Calu3 (cell line): Measurements from ENCODE around the gene DHX34. TPM values are rescaled to one million over a fixed set of nuclear protein-coding genes. Genes with fewer than 3 reads are reported as not detected.
"Not testable (repeated sequence)": the region's sequence is repeated elsewhere in the genome, so short reads cannot be mapped to it uniquely, and the experiment has no call there.

Experiments
- BruUV-seq: library from RNA; stranded (reverse); fragments of 400-500 nt; replicated peaks from 2 replicates; lab custom pipeline; 2021; lab: Mats Ljungman, UMichigan
- CTCF ChIA-PET: fragments of 300-600 bp; sonication (Branson Sonifier 250); formaldehyde crosslinking; loops from one replicate; lab custom pipeline; 2022; ENCODE audit warnings: antibody characterized with exemption; lab: Charles Lee
- DNase-seq: peaks from one replicate; pipeline ENCODE4 v3.0.0; 2022
- H3K27ac Mint-ChIP-seq: one replicate; pipeline ENCODE4 v1.8.0; 2022; ENCODE audit warnings: mixed read lengths; ENCODE audit not compliant: unreplicated experiment
- H3K27me3 Mint-ChIP-seq: one replicate; pipeline ENCODE4 v1.8.0; 2022; ENCODE audit warnings: mixed read lengths; ENCODE audit not compliant: unreplicated experiment
- H3K36me3 Mint-ChIP-seq: one replicate; pipeline ENCODE4 v1.8.0; 2022; ENCODE audit warnings: mild to moderate bottlenecking, moderate library complexity, mixed read lengths; ENCODE audit not compliant: insufficient read depth, unreplicated experiment
- H3K4me1 Mint-ChIP-seq: one replicate; pipeline ENCODE4 v1.8.0; 2022; ENCODE audit warnings: mild to moderate bottlenecking, low read depth, mixed read lengths; ENCODE audit not compliant: unreplicated experiment
- H3K4me3 Mint-ChIP-seq: one replicate; pipeline ENCODE4 v1.8.0; 2022; ENCODE audit warnings: mild to moderate bottlenecking, low read depth, moderate library complexity, mixed read lengths; ENCODE audit not compliant: unreplicated experiment
- H3K9me3 Mint-ChIP-seq: one replicate; pipeline ENCODE4 v1.8.0; 2022; ENCODE audit warnings: low read depth, mixed read lengths; ENCODE audit not compliant: unreplicated experiment
- CTCF ChIP-seq: fragments of 200-600 bp; IDR thresholded peaks from one replicate; pipeline ENCODE4 v1.8.0; 2022; ENCODE audit warnings: antibody characterized with exemption; ENCODE audit not compliant: unreplicated experiment
- intact Hi-C: fragments of 100-400 bp; cut with micrococcal nuclease; formaldehyde crosslinking; loops from one replicate; pipeline ENCODE4 v1.10.0; 2022; ENCODE audit not compliant: unreplicated experiment
- total RNA-seq: library from RNA; stranded (reverse); gene quantifications from 2 replicates; pipeline ENCODE4 v1.2.3, GENCODE V29; 2022

The DHX34 gene
- total RNA-seq, 1 experiment from 2014 or later = 51.6 TPM

DNA sequence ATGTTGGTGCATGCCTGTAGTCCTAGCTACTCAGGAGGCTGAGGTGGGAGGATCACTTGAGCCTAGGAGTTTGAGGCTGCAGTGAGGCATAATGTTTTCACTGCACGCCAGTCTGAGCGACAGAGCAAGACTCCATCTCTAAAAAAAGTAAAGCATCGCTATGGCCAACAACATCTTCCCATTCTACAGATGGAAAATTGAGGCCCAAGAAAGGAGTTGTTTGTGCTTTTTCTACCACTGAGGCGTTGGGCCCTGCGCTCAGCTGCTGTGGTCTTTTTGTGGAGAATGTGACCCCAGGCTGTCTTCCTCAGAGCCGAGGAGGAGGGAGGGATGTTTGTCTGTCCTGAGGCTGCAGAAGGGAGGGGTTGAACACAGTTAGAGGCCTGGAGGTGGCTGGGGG is 17.6 kb upstream of the DHX34 start:
- peaks cover 8% of the 10 kb centered on the region for H3K36me3 Mint-ChIP-seq
- H3K27ac Mint-ChIP-seq = no peak overlapping the region
- no peak overlapping the region for H3K4me3 Mint-ChIP-seq
- TF ChIP-seq CTCF = no peak
- no peaks in the 10 kb centered on the region for H3K4me1 Mint-ChIP-seq
- CTCF ChIA-PET = no interaction called here
- H3K9me3 Mint-ChIP-seq = no peaks in the 10 kb centered on the region
- BruUV-seq = no TSS peak
- DNase-seq = no peak
- intact Hi-C loops = no loop called here
- H3K27me3 Mint-ChIP-seq = peaks cover 34% of the 10 kb centered on the region

- no peak for DNase-seq
- no TSS peak for BruUV-seq
- Mint-ChIP-seq H3K4me1 (no peaks in the 10 kb centered on the region), H3K9me3 (no peaks in the 10 kb centered on the region), H3K27ac (no peak within 1 kb of the TSS), H3K36me3 (peaks cover 8% of the 10 kb centered on the region), H3K27me3 (peaks cover 34% of the 10 kb centered on the region), H3K4me3 (no peak within 1 kb of the TSS)
- TF ChIP-seq CTCF = no peak
- intact Hi-C loops = no loop called here
- CTCF ChIA-PET = no interaction called here
These were observed 17.1 kb upstream of the DHX34 start, which contains the start of gene C5AR2 for GRCh38 chr19:47331931-47332547. C5AR2 (plus strand) TSS chr19:47332175; CDS start chr19:47340800, 8,625 bp downstream.

- CTCF ChIA-PET = interaction anchor here (1.3 to 1.9 kb wide), 2 partner anchors 12 to 22 kb away, joined by 3 to 5 read pairs; partner anchors contain the start of gene DHX34
- not testable (repeated sequence) for BruUV-seq
These were observed 12.1 kb upstream of the DHX34 start for GRCh38 chr19:47336765-47337718.

DNA sequence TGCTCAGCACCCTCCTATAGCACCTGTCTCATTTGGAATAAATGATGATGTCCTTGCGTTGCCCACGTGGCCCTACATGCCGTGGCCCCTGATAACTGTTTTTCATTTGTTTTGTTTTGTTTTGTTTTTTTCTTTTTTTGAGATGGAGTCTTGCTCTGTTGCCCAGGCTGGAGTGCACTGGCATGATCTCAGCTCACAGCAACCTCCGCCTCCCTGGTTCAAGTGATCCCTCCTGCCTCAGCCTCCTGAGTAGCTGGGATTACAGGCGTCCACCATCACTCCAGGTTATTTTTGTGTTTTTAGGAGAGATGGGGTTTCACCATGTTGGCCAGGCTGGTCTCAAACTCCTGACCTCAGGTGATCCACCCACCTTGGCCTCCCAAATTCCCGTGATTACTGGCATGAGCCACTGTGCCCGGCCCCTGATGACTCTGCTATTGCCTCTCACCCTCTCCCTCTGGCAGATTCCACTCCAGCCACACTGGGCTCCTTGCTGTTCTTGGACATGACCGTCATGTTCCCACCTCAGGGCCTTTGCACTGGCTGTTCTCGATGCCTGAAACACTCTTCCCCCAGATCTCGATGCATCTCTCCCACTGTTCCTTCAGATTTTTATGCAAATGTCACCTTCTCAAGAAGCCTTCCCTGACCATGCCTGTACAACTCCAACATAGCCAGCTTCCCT is 9.8 kb upstream of the DHX34 start:
- intact Hi-C loops = no loop called here
- BruUV-seq = no TSS peak
- Mint-ChIP-seq H3K27me3 (peaks cover 15% of the 10 kb centered on the region), H3K36me3 (no peaks in the 10 kb centered on the region), H3K4me1 (no peaks in the 10 kb centered on the region), H3K27ac (no peak overlapping the region), H3K9me3 (no peaks in the 10 kb centered on the region), H3K4me3 (no peak overlapping the region)
- no peak for DNase-seq
- CTCF ChIA-PET = no interaction called here
- no peak for TF ChIP-seq CTCF

More at GRCh38 chr19:47336765-47337718, 12.1 kb upstream of the DHX34 start:
- DNase-seq = peak; percentile 48
- H3K27ac Mint-ChIP-seq, H3K36me3 Mint-ChIP-seq, intact Hi-C loops, H3K4me1 Mint-ChIP-seq, H3K9me3 Mint-ChIP-seq, H3K4me3 Mint-ChIP-seq: not testable (repeated sequence)
- H3K27me3 Mint-ChIP-seq = peaks cover 34% of the 10 kb centered on the region
